RWPE2 (cell line): ENCODE results near the gene TMIE.
"Not testable (repeated sequence)": the region's sequence is repeated elsewhere in the genome, so short reads cannot be mapped to it uniquely, and the experiment has no call there.

Experiments
- ATAC-seq: fragments of 200-7000 bp; cut with Tn5 transposase; 3 replicates; pipeline ENCODE4 v1.9.1; 2021; ENCODE audit warnings: low read depth
- DNase-seq: peaks from one replicate; pipeline ENCODE4 v3.0.0-alpha.2; 2020; ENCODE audit warnings: low spot score
- H3K27ac ChIP-seq: fragments of 450-650 bp; 2 replicates; pipeline ENCODE4 v1.5.1; 2017; ENCODE audit warnings: mild to moderate bottlenecking; ENCODE audit not compliant: poor library complexity, severe bottlenecking
- H3K27me3 ChIP-seq: fragments of 250-450 bp; sonication (Bioruptor Pico); 2 replicates; pipeline ENCODE4 v1.5.1; 2021; ENCODE audit warnings: mild to moderate bottlenecking, moderate library complexity; ENCODE audit not compliant: insufficient read depth, poor library complexity, severe bottlenecking
- H3K36me3 ChIP-seq: fragments of 250-450 bp; sonication (Bioruptor Pico); 2 replicates; pipeline ENCODE4 v1.5.1; 2020; ENCODE audit warnings: low read depth, mild to moderate bottlenecking, moderate library complexity
- H3K4me1 ChIP-seq: fragments of 250-450 bp; sonication (Bioruptor Pico); 2 replicates; pipeline ENCODE4 v1.5.1; 2021; ENCODE audit warnings: mild to moderate bottlenecking, moderate library complexity; ENCODE audit not compliant: insufficient read depth, poor library complexity, severe bottlenecking
- H3K4me3 ChIP-seq: fragments of 250-450 bp; sonication (Bioruptor Pico); 2 replicates; pipeline ENCODE4 v1.5.1; 2021; ENCODE audit warnings: mild to moderate bottlenecking, moderate library complexity; ENCODE audit not compliant: severe bottlenecking
- H3K9me3 ChIP-seq: fragments of 250-450 bp; sonication (Bioruptor Pico); 2 replicates; pipeline ENCODE4 v1.5.1; 2021; ENCODE audit warnings: mild to moderate bottlenecking, moderate library complexity; ENCODE audit not compliant: severe bottlenecking
- TF ChIP-seq, protein P1 (sequence below): fragments of 450-650 bp; IDR thresholded peaks from one replicate; pipeline ENCODE4 v1.5.1; 2017; ENCODE audit warnings: mild to moderate bottlenecking, moderate library complexity; ENCODE audit not compliant: poor library complexity, severe bottlenecking

TMIE gene

DNA sequence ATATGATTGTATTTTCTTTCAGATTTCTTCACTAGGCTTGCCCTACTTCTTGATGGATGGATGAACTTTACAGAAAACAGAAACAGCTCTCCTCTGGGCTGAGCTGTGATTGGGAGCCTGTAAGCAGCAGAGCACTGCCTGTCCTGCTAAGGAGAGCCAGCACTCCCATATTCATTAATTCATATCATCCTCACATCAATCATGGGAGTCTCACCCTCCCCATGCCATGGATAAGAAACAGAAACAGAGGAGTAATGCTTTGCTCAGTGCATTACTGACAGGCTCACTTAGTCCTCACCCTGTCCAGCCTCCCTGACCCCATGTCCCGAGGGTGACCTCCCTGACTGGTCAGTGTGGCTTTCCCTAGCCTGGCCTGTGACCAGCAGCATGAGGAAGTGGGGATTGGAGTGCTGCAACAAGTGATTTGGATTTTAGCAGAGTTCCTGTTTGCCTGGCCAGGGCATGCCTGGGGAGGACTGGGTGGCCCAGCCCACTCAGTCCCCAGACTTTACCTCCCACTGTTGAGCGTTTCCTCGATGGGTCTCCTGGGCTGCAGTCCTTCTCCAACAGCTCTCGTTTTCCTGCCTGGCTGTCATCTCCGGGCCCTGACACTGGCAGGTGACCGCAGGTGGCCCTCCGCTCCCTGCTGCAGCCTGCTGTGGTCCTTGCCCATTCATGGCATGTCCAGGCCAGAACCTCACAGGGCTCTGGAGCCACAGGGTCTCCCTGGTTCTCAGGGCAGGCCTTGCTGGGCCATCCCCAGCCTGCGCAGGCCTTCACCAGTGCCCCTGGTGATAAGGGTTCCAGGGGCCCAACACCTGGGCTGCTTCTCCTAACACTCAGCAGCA lies 1.3 kb upstream of the TMIE start:
- Histone ChIP-seq H3K36me3 (no peaks in the 10 kb centered on the region), H3K4me3 (no peak overlapping the region), H3K4me1 (no peaks in the 10 kb centered on the region), H3K9me3 (no peaks in the 10 kb centered on the region), H3K27ac (no peak overlapping the region), H3K27me3 (no peaks in the 10 kb centered on the region)
- ATAC-seq (no peak), DNase-seq (no peak)
- TF ChIP-seq, protein P1, sequence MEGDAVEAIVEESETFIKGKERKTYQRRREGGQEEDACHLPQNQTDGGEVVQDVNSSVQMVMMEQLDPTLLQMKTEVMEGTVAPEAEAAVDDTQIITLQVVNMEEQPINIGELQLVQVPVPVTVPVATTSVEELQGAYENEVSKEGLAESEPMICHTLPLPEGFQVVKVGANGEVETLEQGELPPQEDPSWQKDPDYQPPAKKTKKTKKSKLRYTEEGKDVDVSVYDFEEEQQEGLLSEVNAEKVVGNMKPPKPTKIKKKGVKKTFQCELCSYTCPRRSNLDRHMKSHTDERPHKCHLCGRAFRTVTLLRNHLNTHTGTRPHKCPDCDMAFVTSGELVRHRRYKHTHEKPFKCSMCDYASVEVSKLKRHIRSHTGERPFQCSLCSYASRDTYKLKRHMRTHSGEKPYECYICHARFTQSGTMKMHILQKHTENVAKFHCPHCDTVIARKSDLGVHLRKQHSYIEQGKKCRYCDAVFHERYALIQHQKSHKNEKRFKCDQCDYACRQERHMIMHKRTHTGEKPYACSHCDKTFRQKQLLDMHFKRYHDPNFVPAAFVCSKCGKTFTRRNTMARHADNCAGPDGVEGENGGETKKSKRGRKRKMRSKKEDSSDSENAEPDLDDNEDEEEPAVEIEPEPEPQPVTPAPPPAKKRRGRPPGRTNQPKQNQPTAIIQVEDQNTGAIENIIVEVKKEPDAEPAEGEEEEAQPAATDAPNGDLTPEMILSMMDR = no peak

DNA sequence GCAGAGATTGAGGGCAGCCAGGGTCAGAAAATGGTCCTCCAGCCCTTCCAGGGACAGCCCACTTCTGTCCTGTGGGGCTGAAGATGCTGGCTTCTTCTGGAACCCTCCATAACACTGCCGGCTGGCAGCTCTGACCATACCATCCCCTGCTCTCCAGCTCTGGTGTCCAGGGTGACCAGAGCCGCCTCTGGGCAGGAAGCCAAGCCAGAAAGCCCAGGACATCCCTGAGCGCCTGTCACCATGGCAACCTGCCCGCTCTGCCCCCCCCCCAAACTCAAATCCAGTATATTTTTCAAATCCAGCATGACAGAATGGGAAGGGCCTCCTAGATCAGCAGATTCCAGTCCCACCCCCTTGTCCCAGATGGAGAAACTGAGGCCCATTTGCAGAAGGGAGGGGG lies 420 bp upstream of the TMIE start:
- DNase-seq (no peak), ATAC-seq (no peak)
- Histone ChIP-seq H3K36me3 (no peaks in the 10 kb centered on the region), H3K4me3 (no peak overlapping the region), H3K9me3 (no peaks in the 10 kb centered on the region), H3K27me3 (no peaks in the 10 kb centered on the region), H3K4me1 (no peaks in the 10 kb centered on the region), H3K27ac (no peak overlapping the region)
- TF ChIP-seq, protein P1 = no peak

DNA sequence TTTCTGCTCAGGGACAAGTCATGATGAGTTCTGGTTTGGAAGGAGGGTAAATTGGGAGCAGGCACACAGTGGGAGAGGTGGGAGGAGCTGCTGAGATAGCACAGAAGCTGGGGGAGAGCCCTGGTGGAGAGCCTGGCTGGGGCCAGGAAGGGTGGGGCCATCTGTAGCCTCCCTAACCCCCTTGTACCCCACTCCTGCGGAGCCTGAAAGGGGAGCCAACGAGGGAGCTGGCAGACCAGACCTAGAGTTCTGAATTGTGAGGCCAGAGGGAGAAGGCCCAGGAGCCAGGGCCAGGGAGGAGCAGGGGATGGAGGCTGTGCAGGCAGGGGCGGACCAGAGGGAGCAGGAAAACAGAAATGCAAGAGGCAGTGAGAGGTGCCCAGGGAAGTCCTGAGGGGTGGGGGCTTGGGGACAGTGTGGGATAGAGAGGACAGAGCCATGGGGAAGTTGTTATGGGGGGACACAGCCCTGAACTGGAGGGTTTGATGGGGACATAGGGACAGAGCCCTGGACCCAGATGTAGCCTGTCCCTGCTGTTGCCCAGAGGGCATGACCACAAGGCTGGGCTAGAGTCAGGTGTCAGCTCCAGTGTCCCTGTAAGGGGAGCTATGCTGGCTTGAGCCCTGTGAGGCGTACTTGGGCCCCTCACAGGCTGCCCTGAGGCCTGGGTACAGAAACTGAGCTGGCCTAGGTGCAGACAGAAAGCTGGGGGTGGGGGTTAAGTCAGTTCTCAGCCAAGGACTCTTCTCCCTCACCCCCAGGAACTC lies 1.2 kb downstream of the TMIE start:
- no peaks in the 10 kb centered on the region for H3K27me3 ChIP-seq
- no peak for ATAC-seq
- H3K27ac ChIP-seq = no peak overlapping the region
- no peak for DNase-seq
- TF ChIP-seq, protein P1 = no peak
- H3K4me1 ChIP-seq = no peaks in the 10 kb centered on the region
- H3K36me3 ChIP-seq = no peaks in the 10 kb centered on the region
- no peak overlapping the region for H3K4me3 ChIP-seq
- H3K9me3 ChIP-seq = no peaks in the 10 kb centered on the region

DNA sequence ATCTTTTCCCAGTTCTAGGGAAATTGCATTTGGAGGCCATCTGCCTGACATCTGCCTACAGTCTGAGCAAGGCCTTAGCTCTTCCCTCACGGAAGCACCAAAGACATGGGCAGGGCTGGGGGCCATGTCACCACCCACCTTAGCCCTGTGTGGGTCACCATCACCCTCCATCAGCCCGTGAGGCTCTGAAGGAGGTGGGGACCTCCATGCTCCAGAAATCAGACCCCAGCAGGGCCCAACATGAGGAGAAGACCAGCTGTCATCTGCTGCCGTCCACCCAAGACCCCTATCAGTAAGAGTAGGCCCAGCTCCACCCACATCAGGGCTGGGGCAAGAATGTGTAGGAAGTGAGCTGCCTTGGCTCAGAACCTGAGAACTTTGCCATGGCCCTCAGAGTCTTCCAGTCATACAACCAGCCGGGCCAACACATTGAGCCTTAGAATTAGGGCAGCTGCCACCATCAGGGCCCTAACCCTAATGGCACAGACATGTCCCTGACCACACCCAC lies 1.9 kb downstream of the TMIE start:
- ATAC-seq = no peak

DNA sequence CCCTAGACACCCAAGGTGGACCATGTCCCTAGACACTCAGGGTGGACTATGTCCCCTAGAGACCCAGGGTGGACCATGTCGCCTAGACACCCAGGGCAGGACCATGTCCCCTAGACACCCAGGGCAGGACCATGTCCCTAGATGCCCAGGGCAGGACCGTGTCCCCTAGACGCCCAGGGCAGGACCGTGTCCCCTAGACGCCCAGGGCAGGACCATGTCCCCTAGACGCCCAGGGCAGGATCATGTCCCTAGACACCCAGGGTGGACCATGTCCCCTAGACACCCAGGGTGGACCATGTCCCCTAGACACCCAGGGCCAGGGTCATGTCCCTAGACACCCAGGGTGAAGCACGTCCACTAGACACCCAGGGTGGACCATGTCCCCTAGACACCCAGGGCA lies 3.2 kb downstream of the TMIE start:
- not testable (repeated sequence) for ATAC-seq, H3K36me3 ChIP-seq, H3K4me1 ChIP-seq, H3K27me3 ChIP-seq, H3K4me3 ChIP-seq, H3K27ac ChIP-seq, H3K9me3 ChIP-seq
- peak; percentile 18 for DNase-seq

More for the DNA sequence above, 1.9 kb downstream of the TMIE start:
- TF ChIP-seq, protein P1 = no peak
- Histone ChIP-seq H3K27ac (no peak overlapping the region), H3K27me3 (no peaks in the 10 kb centered on the region), H3K36me3 (no peaks in the 10 kb centered on the region), H3K4me3 (no peak overlapping the region), H3K4me1 (no peaks in the 10 kb centered on the region), H3K9me3 (no peaks in the 10 kb centered on the region)
- no peak for DNase-seq
